Chondrocyte (in vitro differentiated cells): ENCODE data around the gene FYB2. TPM values are rescaled to one million over a fixed set of nuclear protein-coding genes. Genes with fewer than 3 reads are reported as not detected.

Experiments used
- DNase-seq: peaks from one replicate; pipeline ENCODE4 v3.0.0; 2021; ENCODE audit warnings: mixed read lengths, low spot score
- H3K27ac Mint-ChIP-seq: one replicate; pipeline ENCODE4 v1.8.0; 2021; ENCODE audit warnings: mild to moderate bottlenecking, moderate library complexity, mixed read lengths; ENCODE audit not compliant: unreplicated experiment
- H3K27me3 Mint-ChIP-seq: 2 replicates; pipeline ENCODE4 v1.8.0; 2021; ENCODE audit warnings: low read depth, mixed read lengths
- H3K36me3 Mint-ChIP-seq: 2 replicates; pipeline ENCODE4 v1.8.0; 2021; ENCODE audit warnings: low read depth, mixed read lengths
- H3K4me1 Mint-ChIP-seq: 2 replicates; pipeline ENCODE4 v1.8.0; 2021; ENCODE audit warnings: low read depth, mild to moderate bottlenecking, mixed read lengths
- H3K4me3 Mint-ChIP-seq: one replicate; pipeline ENCODE4 v1.8.0; 2021; ENCODE audit warnings: mild to moderate bottlenecking, moderate library complexity, mixed read lengths; ENCODE audit not compliant: unreplicated experiment
- H3K9me3 Mint-ChIP-seq: 2 replicates; pipeline ENCODE4 v1.8.0; 2021; ENCODE audit warnings: low read depth, mixed read lengths
- long read RNA-seq: library from polyadenylated mRNA; stranded (forward); transcript quantifications from one replicate; pipeline ENCODE4 v2.0.0, GENCODE V29; 2021
- total RNA-seq: library from RNA; stranded (reverse); gene quantifications from 3 replicates; pipeline ENCODE4 v1.2.1, GENCODE V29; 2021
- TF ChIP-seq, protein P1 (sequence below): fragments of 200-600 bp; sonication (generic); IDR thresholded peaks from 2 replicates; pipeline ENCODE4 v1.5.0; 2021; ENCODE audit warnings: antibody characterized with exemption, mild to moderate bottlenecking, moderate library complexity

Gene FYB2, protein sequence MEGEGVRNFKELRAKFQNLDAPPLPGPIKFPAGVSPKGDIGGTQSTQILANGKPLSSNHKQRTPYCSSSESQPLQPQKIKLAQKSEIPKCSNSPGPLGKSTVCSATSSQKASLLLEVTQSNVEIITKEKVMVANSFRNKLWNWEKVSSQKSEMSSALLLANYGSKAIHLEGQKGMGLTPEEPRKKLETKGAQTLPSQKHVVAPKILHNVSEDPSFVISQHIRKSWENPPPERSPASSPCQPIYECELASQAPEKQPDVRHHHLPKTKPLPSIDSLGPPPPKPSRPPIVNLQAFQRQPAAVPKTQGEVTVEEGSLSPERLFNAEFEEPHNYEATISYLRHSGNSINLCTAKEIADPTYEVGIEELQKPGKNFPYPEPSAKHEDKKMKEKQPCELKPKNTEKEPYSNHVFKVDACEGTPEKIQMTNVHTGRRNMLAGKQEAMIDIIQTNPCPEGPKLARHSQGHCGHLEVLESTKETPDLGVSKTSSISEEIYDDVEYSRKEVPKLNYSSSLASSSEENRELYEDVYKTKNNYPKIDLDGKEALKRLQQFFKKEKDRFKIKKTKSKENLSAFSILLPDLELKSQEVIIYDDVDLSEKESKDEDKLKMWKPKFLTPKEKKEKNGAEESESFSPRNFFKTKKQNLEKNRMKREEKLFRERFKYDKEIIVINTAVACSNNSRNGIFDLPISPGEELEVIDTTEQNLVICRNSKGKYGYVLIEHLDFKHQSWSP
- 0.10 TPM in 1 of 3 replicates, not detected in the others for total RNA-seq
- long read RNA-seq = 0 reads

DNA sequence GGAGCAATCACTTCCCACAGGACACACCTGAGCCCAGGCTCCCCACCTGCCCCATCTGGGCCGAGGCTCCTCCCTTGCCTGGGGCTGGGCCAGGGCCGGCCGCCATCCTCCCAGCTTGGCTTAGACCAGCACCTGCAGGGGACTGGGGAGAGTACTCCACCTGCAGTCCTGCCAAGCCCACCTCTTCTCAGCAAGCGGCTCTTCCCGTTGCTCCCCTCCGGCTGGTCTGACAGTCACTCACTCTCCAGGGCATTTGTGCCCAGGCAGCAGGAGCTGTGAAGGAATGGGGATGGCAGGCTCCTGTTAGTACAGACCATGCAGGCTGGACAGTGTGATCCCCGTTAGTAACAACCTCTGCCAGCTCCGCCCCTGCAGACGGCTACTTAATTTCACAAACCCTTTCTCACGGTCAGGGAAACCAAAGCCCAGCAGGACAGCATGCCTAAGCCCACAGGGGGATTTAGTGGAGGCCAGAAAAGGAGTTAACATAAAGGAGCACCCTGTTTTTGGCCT, at the start of gene FYB2:
FYB2 (minus strand) TSS at position 18 of the 513 bp plus-strand sequence. CDS start 114 bp downstream, outside the sequence.
- no peak for DNase-seq
- Mint-ChIP-seq H3K27ac (no peak within 1 kb of the TSS), H3K9me3 (peaks cover 6% of the 10 kb centered on the region), H3K4me3 (no peak within 1 kb of the TSS), H3K27me3 (peaks cover 3% of the 10 kb centered on the region), H3K36me3 (peaks cover 2% of the 10 kb centered on the region), H3K4me1 (peaks cover 22% of the 10 kb centered on the region)
- TF ChIP-seq, protein P1, sequence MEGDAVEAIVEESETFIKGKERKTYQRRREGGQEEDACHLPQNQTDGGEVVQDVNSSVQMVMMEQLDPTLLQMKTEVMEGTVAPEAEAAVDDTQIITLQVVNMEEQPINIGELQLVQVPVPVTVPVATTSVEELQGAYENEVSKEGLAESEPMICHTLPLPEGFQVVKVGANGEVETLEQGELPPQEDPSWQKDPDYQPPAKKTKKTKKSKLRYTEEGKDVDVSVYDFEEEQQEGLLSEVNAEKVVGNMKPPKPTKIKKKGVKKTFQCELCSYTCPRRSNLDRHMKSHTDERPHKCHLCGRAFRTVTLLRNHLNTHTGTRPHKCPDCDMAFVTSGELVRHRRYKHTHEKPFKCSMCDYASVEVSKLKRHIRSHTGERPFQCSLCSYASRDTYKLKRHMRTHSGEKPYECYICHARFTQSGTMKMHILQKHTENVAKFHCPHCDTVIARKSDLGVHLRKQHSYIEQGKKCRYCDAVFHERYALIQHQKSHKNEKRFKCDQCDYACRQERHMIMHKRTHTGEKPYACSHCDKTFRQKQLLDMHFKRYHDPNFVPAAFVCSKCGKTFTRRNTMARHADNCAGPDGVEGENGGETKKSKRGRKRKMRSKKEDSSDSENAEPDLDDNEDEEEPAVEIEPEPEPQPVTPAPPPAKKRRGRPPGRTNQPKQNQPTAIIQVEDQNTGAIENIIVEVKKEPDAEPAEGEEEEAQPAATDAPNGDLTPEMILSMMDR = no peak

DNA sequence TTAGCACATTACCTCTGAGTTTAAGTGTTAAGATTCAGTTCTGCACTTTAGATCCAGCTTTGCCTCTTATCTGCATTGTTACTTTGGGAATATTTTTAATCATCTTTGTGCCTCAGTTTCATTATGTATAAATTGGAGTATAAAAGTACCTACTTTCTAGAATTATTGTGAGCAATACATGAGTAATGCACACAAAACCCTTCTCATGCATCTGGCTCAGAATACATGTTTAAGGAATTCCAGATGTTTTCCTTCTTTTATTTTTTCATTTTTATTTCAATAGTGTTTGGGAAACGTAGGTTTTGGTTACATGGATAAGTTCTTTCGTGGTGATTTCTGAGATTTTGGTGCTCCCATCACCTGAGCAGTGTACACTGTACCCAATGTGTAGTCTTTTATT, 49.6 kb upstream of the FYB2 start:
- Mint-ChIP-seq H3K27ac (no peak overlapping the region), H3K4me3 (no peak overlapping the region), H3K27me3 (peaks cover 1% of the 10 kb centered on the region), H3K4me1 (no peaks in the 10 kb centered on the region), H3K9me3 (peaks cover 6% of the 10 kb centered on the region), H3K36me3 (no peaks in the 10 kb centered on the region)
- DNase-seq = no peak
- TF ChIP-seq, protein P1 = no peak

DNA sequence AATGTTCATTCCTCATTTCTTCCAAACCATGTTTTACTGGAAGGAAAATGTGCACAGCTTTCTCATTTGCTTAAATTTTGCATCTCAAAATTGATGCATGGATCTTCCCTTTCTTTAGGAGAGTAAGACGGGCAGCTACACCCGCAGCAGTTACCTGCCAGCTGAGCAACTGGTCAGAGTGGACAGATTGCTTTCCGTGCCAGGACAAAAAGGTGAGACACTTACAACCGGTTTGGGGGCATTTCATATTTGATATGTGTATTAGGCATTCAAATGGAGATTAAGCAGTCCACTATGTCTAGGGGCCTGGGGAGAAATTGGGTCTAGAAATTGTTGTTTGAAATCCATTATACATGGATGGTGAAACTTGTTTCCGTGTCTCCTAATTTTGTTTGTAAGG, 48.3 kb upstream of the FYB2 start:
- Mint-ChIP-seq H3K27me3 (peaks cover 1% of the 10 kb centered on the region), H3K9me3 (peaks cover 6% of the 10 kb centered on the region), H3K27ac (no peak overlapping the region), H3K4me3 (no peak overlapping the region), H3K4me1 (no peaks in the 10 kb centered on the region), H3K36me3 (no peaks in the 10 kb centered on the region)
- DNase-seq = no peak
- TF ChIP-seq, protein P1 = no peak

DNA sequence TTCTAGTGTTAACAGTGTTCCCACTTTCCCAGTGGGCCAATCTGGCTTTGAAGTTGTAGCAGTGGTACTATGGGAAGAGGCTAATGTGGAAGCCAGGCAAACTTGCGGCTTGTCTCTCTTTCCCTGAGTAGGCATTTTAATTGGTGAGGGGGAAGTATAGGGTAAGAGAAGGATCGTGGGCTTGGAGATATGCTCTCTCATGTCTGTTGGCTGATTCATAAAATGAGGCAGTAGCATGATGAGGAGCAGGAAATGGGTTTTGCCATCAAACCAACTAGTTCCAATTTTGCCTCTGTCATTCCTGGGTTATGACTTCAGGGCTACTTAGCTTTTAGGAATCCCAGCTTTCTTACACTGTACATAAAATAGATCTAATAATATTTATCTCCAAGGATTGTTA, 47.5 kb upstream of the FYB2 start:
- H3K4me1 Mint-ChIP-seq = no peaks in the 10 kb centered on the region
- H3K36me3 Mint-ChIP-seq = no peaks in the 10 kb centered on the region
- DNase-seq = no peak
- TF ChIP-seq, protein P1 = no peak
- peaks cover 6% of the 10 kb centered on the region for H3K9me3 Mint-ChIP-seq
- H3K4me3 Mint-ChIP-seq = no peak overlapping the region
- no peak overlapping the region for H3K27ac Mint-ChIP-seq
- H3K27me3 Mint-ChIP-seq = peaks cover 1% of the 10 kb centered on the region

DNA sequence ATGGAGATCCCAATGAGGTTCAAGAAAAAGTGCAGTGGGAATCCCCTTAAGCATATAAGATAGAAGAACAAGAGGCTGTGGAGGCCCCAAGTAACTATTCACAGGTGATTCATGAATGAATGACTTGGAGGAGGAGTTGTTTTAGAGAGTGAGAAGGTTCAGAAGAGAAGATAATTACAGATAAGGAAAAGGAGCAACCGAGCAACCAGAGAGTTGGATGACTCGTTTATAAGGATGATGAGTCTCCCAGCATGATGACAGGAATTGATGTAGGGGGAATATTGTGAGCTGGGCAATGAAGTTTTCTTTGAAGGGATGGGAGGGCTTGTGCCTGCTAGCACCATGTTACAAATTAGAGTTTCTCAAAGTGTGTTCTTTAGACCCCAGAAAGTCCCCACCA, 45.2 kb upstream of the FYB2 start:
- Mint-ChIP-seq H3K27me3 (peaks cover 1% of the 10 kb centered on the region), H3K4me3 (no peak overlapping the region), H3K4me1 (no peaks in the 10 kb centered on the region), H3K36me3 (no peaks in the 10 kb centered on the region), H3K9me3 (peaks cover 6% of the 10 kb centered on the region), H3K27ac (no peak overlapping the region)
- no peak for DNase-seq
- TF ChIP-seq, protein P1 = no peak
